ENCODE data around the gene APEX2. TPM values are rescaled to one million over a fixed set of nuclear protein-coding genes. Genes with fewer than 3 reads are reported as not detected.
A peak's percentile ranks its signal among the peaks of the same experiment; 100 is the strongest.

Gene APEX2, protein sequence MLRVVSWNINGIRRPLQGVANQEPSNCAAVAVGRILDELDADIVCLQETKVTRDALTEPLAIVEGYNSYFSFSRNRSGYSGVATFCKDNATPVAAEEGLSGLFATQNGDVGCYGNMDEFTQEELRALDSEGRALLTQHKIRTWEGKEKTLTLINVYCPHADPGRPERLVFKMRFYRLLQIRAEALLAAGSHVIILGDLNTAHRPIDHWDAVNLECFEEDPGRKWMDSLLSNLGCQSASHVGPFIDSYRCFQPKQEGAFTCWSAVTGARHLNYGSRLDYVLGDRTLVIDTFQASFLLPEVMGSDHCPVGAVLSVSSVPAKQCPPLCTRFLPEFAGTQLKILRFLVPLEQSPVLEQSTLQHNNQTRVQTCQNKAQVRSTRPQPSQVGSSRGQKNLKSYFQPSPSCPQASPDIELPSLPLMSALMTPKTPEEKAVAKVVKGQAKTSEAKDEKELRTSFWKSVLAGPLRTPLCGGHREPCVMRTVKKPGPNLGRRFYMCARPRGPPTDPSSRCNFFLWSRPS
- total RNA-seq = 10 to 100 TPM; 12.4 to 25.2 (median 22.0) TPM

DNA sequence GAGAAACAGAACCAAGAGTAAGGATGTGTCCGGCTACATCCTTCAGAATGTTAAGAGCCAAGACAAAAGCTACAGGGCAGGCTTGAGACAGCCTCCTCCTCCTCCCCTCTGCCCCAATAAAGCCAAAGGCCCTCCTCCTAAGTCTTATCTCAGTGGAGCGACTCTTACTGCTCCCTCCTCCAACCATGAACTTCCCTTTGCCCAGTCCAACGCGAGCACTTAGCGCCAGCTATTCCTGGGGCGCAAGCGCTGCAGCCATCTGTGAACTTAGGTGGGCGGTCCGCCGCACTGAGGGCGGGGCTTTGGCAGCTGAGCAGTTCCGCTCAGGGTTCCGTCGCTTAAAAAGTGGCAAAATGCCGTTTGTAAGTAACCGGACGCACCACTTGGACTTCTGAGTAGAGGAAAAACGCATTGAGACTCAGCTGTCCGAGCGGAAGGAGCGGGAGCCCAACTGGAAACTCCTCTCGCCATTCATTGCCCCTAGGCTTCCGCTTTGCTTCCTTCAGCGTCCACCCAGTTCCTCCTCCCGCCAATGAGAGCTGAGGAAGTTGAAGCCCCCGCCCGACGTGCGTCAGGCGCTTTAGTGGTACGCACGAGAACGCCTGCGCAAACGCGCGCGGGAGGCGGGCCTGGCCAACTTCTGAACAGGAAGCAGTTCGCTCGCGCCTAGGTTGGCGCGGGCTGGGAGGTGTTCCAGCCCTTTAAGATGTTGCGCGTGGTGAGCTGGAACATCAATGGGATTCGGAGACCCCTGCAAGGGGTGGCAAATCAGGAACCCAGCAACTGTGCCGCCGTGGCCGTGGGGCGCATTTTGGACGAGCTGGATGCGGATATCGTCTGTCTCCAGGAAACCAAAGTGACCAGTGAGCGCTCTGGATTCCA lies at the start of gene APEX2:
APEX2 (plus strand) TSS at position 647 of the 882 bp plus-strand sequence; CDS start at position 707, 60 bp downstream.
- 60% methylated on average over 40 of the region's 55 CpGs for WGBS
- Histone ChIP-seq H3K36me3 (peaks cover 9% of the 10 kb centered on the region), H3K27ac (peak within 1 kb of the TSS; percentile 87), H3K27me3 (no peaks in the 10 kb centered on the region), H3K4me3 (peak within 1 kb of the TSS; percentile 61), H3K4me1 (peaks cover 13% of the 10 kb centered on the region), H3K9me3 (no peaks in the 10 kb centered on the region)
- TF ChIP-seq, protein P1, sequence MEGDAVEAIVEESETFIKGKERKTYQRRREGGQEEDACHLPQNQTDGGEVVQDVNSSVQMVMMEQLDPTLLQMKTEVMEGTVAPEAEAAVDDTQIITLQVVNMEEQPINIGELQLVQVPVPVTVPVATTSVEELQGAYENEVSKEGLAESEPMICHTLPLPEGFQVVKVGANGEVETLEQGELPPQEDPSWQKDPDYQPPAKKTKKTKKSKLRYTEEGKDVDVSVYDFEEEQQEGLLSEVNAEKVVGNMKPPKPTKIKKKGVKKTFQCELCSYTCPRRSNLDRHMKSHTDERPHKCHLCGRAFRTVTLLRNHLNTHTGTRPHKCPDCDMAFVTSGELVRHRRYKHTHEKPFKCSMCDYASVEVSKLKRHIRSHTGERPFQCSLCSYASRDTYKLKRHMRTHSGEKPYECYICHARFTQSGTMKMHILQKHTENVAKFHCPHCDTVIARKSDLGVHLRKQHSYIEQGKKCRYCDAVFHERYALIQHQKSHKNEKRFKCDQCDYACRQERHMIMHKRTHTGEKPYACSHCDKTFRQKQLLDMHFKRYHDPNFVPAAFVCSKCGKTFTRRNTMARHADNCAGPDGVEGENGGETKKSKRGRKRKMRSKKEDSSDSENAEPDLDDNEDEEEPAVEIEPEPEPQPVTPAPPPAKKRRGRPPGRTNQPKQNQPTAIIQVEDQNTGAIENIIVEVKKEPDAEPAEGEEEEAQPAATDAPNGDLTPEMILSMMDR (IDR thresholded peaks at IDR 0.05) = no peak
- TF ChIP-seq POLR2AphosphoS5 (IDR thresholded peaks at IDR 0.05) = peak in 1 of 3 donors; percentile 40
- TF ChIP-seq POLR2A (IDR thresholded peaks at IDR 0.05) = peak in 1 of 2 donors; percentile 54
- peak; percentile 92 to 95 for DNase-seq (ENCODE audit: low spot score in 2 of 2)

DNA sequence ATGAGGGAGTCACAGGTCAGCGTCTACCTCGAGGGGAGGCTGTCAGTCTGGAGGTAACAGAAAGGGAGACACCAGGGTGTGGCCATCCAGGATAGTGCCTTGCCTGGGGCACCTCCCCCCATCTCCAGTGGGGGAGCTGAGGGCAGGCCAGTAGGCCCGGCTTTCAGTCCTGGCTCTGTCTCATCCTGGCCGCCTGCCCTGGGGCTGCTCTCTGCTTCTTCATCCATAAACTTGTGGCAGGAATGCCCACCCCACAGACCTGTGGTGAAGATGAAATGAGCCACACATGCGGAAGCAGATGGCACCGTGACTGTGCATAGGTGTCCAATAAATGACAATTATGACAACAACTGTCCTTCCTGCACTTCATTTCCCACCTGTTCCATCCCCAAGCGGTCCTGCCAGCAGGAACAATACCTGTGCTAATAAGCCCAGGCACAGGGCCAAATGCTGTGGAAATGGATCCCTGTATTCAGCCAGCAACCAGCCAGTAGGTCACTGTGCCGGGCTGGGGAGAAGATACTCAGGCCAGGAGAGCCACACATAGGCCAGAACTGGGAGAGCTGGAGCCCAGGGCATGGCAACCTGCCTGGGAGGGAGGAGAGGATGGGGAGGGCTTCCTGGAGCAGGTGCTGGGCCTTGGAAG lies 49.3 kb upstream of the APEX2 start:
- H3K36me3 ChIP-seq = no peaks in the 10 kb centered on the region
- no peak overlapping the region for H3K27ac ChIP-seq
- H3K27me3 ChIP-seq = no peaks in the 10 kb centered on the region
- H3K4me3 ChIP-seq = no peak overlapping the region
- H3K4me1 ChIP-seq = no peaks in the 10 kb centered on the region
- no peak for DNase-seq (ENCODE audit: low spot score in 2 of 2)
- no peak for TF ChIP-seq EP300 (IDR thresholded peaks at IDR 0.05)
- no peak for TF ChIP-seq POLR2A (IDR thresholded peaks at IDR 0.05)
- no peak for TF ChIP-seq POLR2AphosphoS5 (IDR thresholded peaks at IDR 0.05)
- TF ChIP-seq, protein P1 (IDR thresholded peaks at IDR 0.05) = no peak
- H3K9me3 ChIP-seq = no peaks in the 10 kb centered on the region
- WGBS = 55% methylated on average over 2 of the region's 8 CpGs

DNA sequence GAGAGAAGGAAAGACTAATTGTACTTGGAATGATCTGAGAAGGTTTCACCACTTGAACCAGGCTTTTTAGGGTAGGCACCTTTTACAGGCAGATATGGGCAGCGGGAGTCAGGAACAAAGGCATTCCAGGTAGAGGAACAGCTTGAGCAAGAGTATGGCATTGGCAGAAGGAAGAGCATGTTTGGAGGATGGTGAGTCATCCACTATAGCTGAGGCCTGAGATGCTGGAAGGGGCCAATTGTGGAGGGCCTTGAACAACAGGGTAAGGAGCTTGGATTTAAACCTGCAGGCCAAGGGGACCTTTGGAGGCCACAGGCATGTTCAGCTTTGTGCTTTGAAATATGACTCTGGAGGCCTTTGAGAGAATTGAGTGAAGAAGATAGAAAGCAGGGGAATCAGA lies 38.4 kb upstream of the APEX2 start:
- no peak overlapping the region for H3K4me3 ChIP-seq
- no peak for TF ChIP-seq POLR2A (IDR thresholded peaks at IDR 0.05)
- no peak for TF ChIP-seq POLR2AphosphoS5 (IDR thresholded peaks at IDR 0.05)
- TF ChIP-seq, protein P1 (IDR thresholded peaks at IDR 0.05) = no peak
- no peak for TF ChIP-seq EP300 (IDR thresholded peaks at IDR 0.05)
- no peaks in the 10 kb centered on the region for H3K27me3 ChIP-seq
- no peaks in the 10 kb centered on the region for H3K36me3 ChIP-seq
- WGBS = 80% methylated on average over 1 of the region's 1 CpG
- H3K9me3 ChIP-seq = no peaks in the 10 kb centered on the region
- no peak for DNase-seq (ENCODE audit: low spot score in 2 of 2)
- H3K27ac ChIP-seq = no peak overlapping the region
- no peaks in the 10 kb centered on the region for H3K4me1 ChIP-seq

DNA sequence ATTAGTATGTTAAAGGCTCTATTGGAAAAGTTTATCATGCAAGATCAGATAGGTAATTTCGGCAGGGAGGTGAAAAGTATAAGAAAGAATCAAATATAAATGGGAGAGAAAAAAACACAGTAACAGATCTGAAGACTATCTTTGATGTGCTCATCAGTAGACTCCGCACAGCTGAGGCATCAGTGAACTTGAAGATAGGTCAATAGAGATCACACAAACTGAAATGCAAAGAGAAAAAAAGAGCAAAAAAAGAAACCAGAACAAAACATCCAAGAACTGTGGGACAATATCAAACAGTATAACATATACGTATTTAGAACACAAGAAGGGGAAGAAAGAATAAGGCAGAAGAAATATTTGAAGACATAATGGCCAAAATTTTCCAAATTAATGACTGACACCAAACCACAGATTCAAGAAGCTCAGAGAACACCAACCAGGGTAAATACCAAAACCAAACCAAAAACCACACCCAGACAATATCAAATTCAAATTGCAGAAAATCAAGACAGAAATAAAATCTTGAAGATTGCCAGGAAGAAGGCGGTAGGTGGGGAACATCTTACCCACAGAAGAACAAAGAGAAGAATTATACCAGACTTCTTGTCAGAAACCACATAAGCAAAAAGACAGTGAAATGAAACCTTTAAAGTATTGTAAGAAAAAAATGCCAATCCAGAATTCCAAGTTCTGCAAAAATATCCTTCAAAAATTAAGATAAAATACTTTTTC lies 35.2 kb upstream of the APEX2 start:
- no peak for DNase-seq (ENCODE audit: low spot score in 2 of 2)
- 56% methylated on average over 4 of the region's 4 CpGs for WGBS
- TF ChIP-seq EP300 (IDR thresholded peaks at IDR 0.05) (no peak), POLR2A (IDR thresholded peaks at IDR 0.05) (no peak), POLR2AphosphoS5 (IDR thresholded peaks at IDR 0.05) (no peak)
- TF ChIP-seq, protein P1 (IDR thresholded peaks at IDR 0.05) = no peak
- H3K9me3 ChIP-seq = no peaks in the 10 kb centered on the region
- no peak overlapping the region for H3K27ac ChIP-seq
- H3K4me1 ChIP-seq = no peaks in the 10 kb centered on the region
- no peaks in the 10 kb centered on the region for H3K36me3 ChIP-seq
- no peaks in the 10 kb centered on the region for H3K27me3 ChIP-seq
- no peak overlapping the region for H3K4me3 ChIP-seq
